ENCODE data around the gene TSSK6.

Gene TSSK6

GRCh38 chr19:19544257-19544953 lies 29.1 kb upstream of the TSSK6 start:
- DNase-seq: no peak

- DNase-seq: no peak
Observed at GRCh38 chr19:19543640-19544039, 28.3 kb upstream of the TSSK6 start.

GRCh38 chr19:19543101-19543500 lies 27.8 kb upstream of the TSSK6 start:
- no peak for DNase-seq

GRCh38 chr19:19542507-19542906 lies 27.2 kb upstream of the TSSK6 start:
- DNase-seq: no peak

- no peak for DNase-seq
Observed at GRCh38 chr19:19541616-19542015, 26.3 kb upstream of the TSSK6 start.

- peak; percentile 74 for DNase-seq
Observed at GRCh38 chr19:19540715-19541515, 25.6 kb upstream of the TSSK6 start.

- DNase-seq: peak; percentile 82
Observed at GRCh38 chr19:19540064-19540714, 24.8 kb upstream of the TSSK6 start.

- no peak for DNase-seq
Observed at GRCh38 chr19:19539698-19540063, 24.3 kb upstream of the TSSK6 start.

GRCh38 chr19:19538785-19539166 lies 23.4 kb upstream of the TSSK6 start:
- no peak for DNase-seq

GRCh38 chr19:19538061-19538784 lies 22.9 kb upstream of the TSSK6 start, which contains the start of gene CILP2:
CILP2 (plus strand) TSS chr19:19538265; CDS start chr19:19538350, 85 bp downstream.
- peak; percentile 24 for DNase-seq

- no peak for DNase-seq
Observed at GRCh38 chr19:19537075-19538048, 22.0 kb upstream of the TSSK6 start.

- DNase-seq: no peak
Observed at GRCh38 chr19:19535311-19536191, 20.2 kb upstream of the TSSK6 start.

- no peak for DNase-seq
Observed at GRCh38 chr19:19534556-19535265, 19.4 kb upstream of the TSSK6 start.

- no peak for DNase-seq
Observed at GRCh38 chr19:19533841-19534240, 18.5 kb upstream of the TSSK6 start.

- DNase-seq: no peak
Observed at GRCh38 chr19:19532806-19533701, 17.7 kb upstream of the TSSK6 start.

- DNase-seq: peak; percentile 90
Observed at GRCh38 chr19:19531951-19532805, 16.8 kb upstream of the TSSK6 start.

GRCh38 chr19:19530889-19531288 lies 15.5 kb upstream of the TSSK6 start:
- no peak for DNase-seq

GRCh38 chr19:19530423-19530804 lies 15.1 kb upstream of the TSSK6 start:
- DNase-seq: no peak
